Neuronal stem cell (in vitro differentiated cells): ENCODE results near the gene PEX14.

ENCODE experiments used
- DNase-seq: peaks from one replicate; pipeline ENCODE4 v3.0.0-alpha.2; 2013; ENCODE audit warnings: low spot score
- H2AFZ ChIP-seq: one replicate; pipeline ENCODE4 v1.6.1; 2013; ENCODE audit warnings: mild to moderate bottlenecking, low read length, inconsistent platforms
- H2AK5ac ChIP-seq: 2 replicates; pipeline ENCODE4 v1.6.1; 2013; ENCODE audit warnings: low read depth, mild to moderate bottlenecking, inconsistent platforms, low read length, moderate library complexity, mixed read lengths
- H2BK120ac ChIP-seq: 2 replicates; pipeline ENCODE4 v1.6.1; 2013; ENCODE audit warnings: low read depth, mild to moderate bottlenecking, inconsistent platforms, low read length, moderate library complexity, mixed read lengths
- H2BK12ac ChIP-seq: one replicate; pipeline ENCODE4 v1.6.1; 2013; ENCODE audit warnings: low read length, inconsistent platforms
- H2BK15ac ChIP-seq: 2 replicates; pipeline ENCODE4 v1.6.1; 2013; ENCODE audit warnings: mild to moderate bottlenecking, low read length, inconsistent platforms, mixed read lengths
- H2BK5ac ChIP-seq: one replicate; pipeline ENCODE4 v1.6.1; 2013; ENCODE audit warnings: inconsistent platforms, mild to moderate bottlenecking, low read length, moderate library complexity
- H3K14ac ChIP-seq: one replicate; pipeline ENCODE4 v1.6.1; 2013; ENCODE audit warnings: low read length, inconsistent platforms
- H3K18ac ChIP-seq: 2 replicates; pipeline ENCODE4 v1.6.1; 2013; ENCODE audit warnings: low read length, inconsistent platforms
- H3K23ac ChIP-seq: 2 replicates; pipeline ENCODE4 v1.6.1; 2013; ENCODE audit warnings: low read depth, mild to moderate bottlenecking, mixed read lengths, low read length, inconsistent platforms; ENCODE audit not compliant: poor library complexity
- H3K27ac ChIP-seq: replicated peaks from 3 replicates; pipeline ENCODE4 v1.5.1; 2013; ENCODE audit warnings: low read length, inconsistent platforms
- H3K27me3 ChIP-seq, 3 experiments: 2 replicates each; pipeline ENCODE4 v1.6.1; 2013; ENCODE audit warnings: low read length in 3 of 3, mild to moderate bottlenecking in 2 of 3, inconsistent platforms in 1 of 3, low read depth in 1 of 3, mixed read lengths in 1 of 3, moderate library complexity in 1 of 3; ENCODE audit not compliant: control insufficient read depth in 3 of 3, insufficient read depth in 3 of 3
- H3K36me3 ChIP-seq, 2 donors: replicated peaks in 1 of 2; 2 replicates each; pipeline ENCODE4 v1.6.1; 2013; ENCODE audit warnings: low read length in 2 of 2; ENCODE audit not compliant: control insufficient read depth in 2 of 2, insufficient read depth in 2 of 2
- H3K4ac ChIP-seq: 2 replicates; pipeline ENCODE4 v1.6.1; 2013; ENCODE audit warnings: inconsistent platforms, mild to moderate bottlenecking, low read length, moderate library complexity
- H3K4me1 ChIP-seq, 2 donors: 1 replicate in 1 of 2; 2 replicates in 1 of 2; pipeline ENCODE4 v1.6.1; 2013; ENCODE audit warnings: low read length in 2 of 2, low read depth in 1 of 2; ENCODE audit not compliant: control insufficient read depth in 2 of 2, insufficient read depth in 1 of 2
- H3K4me2 ChIP-seq: one replicate; pipeline ENCODE4 v1.6.1; 2013; ENCODE audit warnings: mild to moderate bottlenecking, low read length, inconsistent platforms; ENCODE audit not compliant: insufficient read depth, poor library complexity, severe bottlenecking
- H3K4me3 ChIP-seq, 2 donors: 2 replicates each; pipeline ENCODE4 v1.5.1; 2013; ENCODE audit warnings: low read length in 2 of 2, mild to moderate bottlenecking in 2 of 2, inconsistent platforms in 1 of 2, moderate library complexity in 1 of 2
- H3K79me1 ChIP-seq: one replicate; pipeline ENCODE4 v1.6.1; 2013; ENCODE audit warnings: low read depth, mild to moderate bottlenecking, inconsistent platforms, low read length, moderate library complexity
- H3K9ac ChIP-seq: one replicate; pipeline ENCODE4 v1.6.1; 2013; ENCODE audit warnings: mild to moderate bottlenecking, low read depth, low read length, inconsistent platforms; ENCODE audit not compliant: poor library complexity
- H3K9me3 ChIP-seq, 2 donors: replicated peaks in 1 of 2; 2 replicates each; pipeline versions ENCODE3 to v1.6.1; 2013; ENCODE audit warnings: low read length in 2 of 2, mild to moderate bottlenecking in 2 of 2, inconsistent platforms in 1 of 2, low read depth in 1 of 2, mixed read lengths in 1 of 2, moderate library complexity in 1 of 2; ENCODE audit not compliant: control insufficient read depth in 2 of 2, insufficient read depth in 1 of 2
- H4K8ac ChIP-seq: one replicate; pipeline ENCODE4 v1.6.1; 2013; ENCODE audit warnings: low read depth, mild to moderate bottlenecking, inconsistent platforms, low read length, moderate library complexity
- H4K91ac ChIP-seq: one replicate; pipeline ENCODE4 v1.6.1; 2013; ENCODE audit warnings: low read length, low read depth, mild to moderate bottlenecking, inconsistent platforms; ENCODE audit not compliant: poor library complexity
- WGBS, 2 donors: extraction: QIAGEN DNeasy Blood & Tissue Kit; methylation state at CpG; one replicate each; pipeline ENCODE4 v1.1.7; 2013; ENCODE audit warnings: missing lambda C conversion rate in 2 of 2, mixed read lengths in 1 of 2; ENCODE audit not compliant: insufficient read length in 2 of 2, insufficient replicate concordance in 1 of 2; ENCODE audit errors: extremely low coverage in 2 of 2; 5-methylcytosine and 5-hydroxymethylcytosine counted together

PEX14 gene

GRCh38 chr1:10623686-10624145 is 149.0 kb downstream of the PEX14 start:
- Histone ChIP-seq H3K23ac (no peak overlapping the region), H2BK5ac (no peak overlapping the region), H3K4me2 (no peak overlapping the region), H3K4me3 (no peak overlapping the region), H3K14ac (no peak overlapping the region), H2BK12ac (no peak overlapping the region), H3K4ac (no peak overlapping the region), H3K27me3 (no peaks in the 10 kb centered on the region), H2AFZ (no peak overlapping the region), H3K27ac (no peak overlapping the region), H3K79me1 (peaks cover 4% of the 10 kb centered on the region), H3K4me1 (peaks cover 0 to 2% of the 10 kb centered on the region in 2 donors), H3K9me3 (no peaks in the 10 kb centered on the region), H2AK5ac (no peak overlapping the region), H3K36me3 (peaks cover 4 to 18% of the 10 kb centered on the region in 2 donors), H3K9ac (no peak overlapping the region), H4K8ac (no peak overlapping the region), H2BK120ac (no peak overlapping the region), H2BK15ac (no peak overlapping the region), H3K18ac (peak overlapping the region; percentile 22), H4K91ac (no peak overlapping the region)
- WGBS, 2 donors: no CpG with 5 or more reads among the region's 12 CpGs
- DNase-seq: no peak

DNA sequence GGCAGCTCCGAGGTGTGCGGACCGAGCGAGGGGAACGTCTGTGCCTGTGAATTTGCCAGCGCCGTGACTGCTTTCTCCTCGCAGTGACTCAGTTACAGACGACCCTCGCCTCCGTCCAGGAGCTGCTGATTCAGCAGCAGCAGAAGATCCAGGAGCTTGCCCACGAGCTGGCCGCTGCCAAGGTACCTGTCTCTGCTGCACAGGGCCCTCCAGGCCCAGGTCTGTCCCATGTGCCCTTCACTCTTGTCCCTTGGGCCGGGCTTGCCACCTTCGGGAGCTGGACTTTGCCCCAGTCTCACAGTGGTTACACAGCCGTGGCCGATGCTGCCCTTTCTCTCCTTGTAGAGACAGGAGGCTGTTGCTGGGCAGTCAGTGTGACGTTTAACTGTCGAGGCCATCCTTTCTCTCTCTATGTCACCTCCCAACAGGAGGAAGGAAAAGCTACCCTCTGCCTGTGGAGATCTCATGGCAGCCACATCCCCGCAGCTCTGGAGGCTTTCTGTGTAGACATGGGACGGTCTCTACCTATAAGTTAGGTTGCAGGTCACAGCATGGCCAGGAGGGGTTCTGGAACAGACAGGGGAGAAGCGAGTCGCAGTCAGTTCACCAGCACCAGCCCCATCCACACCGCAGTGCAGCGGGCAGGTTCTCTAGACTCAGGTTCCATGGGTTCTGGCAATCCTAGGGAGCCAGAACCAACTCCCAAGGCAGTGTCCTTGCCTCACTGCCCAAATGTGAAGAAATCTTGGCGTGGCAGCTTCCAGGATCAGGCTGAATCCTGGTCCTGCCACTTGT is 149.7 kb downstream of the PEX14 start:
- Histone ChIP-seq H3K27ac (no peak overlapping the region), H2BK5ac (peak overlapping the region; percentile 94), H3K4me3 (no peak overlapping the region), H2BK12ac (no peak overlapping the region), H3K9me3 (no peaks in the 10 kb centered on the region), H4K91ac (no peak overlapping the region), H4K8ac (no peak overlapping the region), H3K18ac (peak overlapping the region; percentile 28), H2AK5ac (no peak overlapping the region), H3K4me2 (no peak overlapping the region), H3K9ac (peak overlapping the region; percentile 16), H3K36me3 (peaks cover 4 to 18% of the 10 kb centered on the region in 2 donors), H3K4ac (no peak overlapping the region), H3K14ac (peak overlapping the region; percentile 66), H2BK120ac (no peak overlapping the region), H3K4me1 (no peaks in the 10 kb centered on the region), H3K79me1 (peaks cover 4% of the 10 kb centered on the region), H2AFZ (no peak overlapping the region), H3K27me3 (no peaks in the 10 kb centered on the region), H2BK15ac (no peak overlapping the region), H3K23ac (peak overlapping the region; percentile 75)
- WGBS, 2 donors: no CpG with 5 or more reads among the region's 26 CpGs
- DNase-seq: no peak

DNA sequence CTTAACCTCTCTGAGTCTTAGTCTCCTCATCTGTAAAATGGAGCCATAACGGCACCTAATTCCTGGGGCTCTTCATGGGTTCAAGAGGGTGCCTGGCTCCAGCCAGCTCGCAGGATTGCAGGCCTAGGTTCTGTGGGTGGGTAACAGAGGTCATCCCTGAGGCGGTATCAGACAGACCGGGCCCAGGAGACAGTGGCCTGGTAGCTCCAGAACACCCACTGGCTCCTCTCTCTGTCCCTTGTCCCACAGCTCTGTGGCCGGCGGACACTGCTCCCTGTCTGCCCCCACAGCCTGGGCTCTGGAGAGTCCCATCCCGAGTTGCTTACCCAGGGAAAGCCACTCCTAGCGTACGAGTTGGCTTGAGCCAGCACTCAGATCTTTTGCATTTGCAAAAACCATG is 150.3 kb downstream of the PEX14 start:
- no peaks in the 10 kb centered on the region for H3K27me3 ChIP-seq
- no peaks in the 10 kb centered on the region for H3K9me3 ChIP-seq
- H3K79me1 ChIP-seq: peaks cover 4% of the 10 kb centered on the region
- no peak overlapping the region for H3K18ac ChIP-seq
- H3K27ac ChIP-seq: no peak overlapping the region
- H4K91ac ChIP-seq: no peak overlapping the region
- H2BK12ac ChIP-seq: no peak overlapping the region
- H2BK5ac ChIP-seq: peak overlapping the region; percentile 94
- no peak overlapping the region for H2AFZ ChIP-seq
- no peak overlapping the region for H3K9ac ChIP-seq
- no peak overlapping the region for H3K4me3 ChIP-seq
- H3K36me3 ChIP-seq: peaks cover 7 to 18% of the 10 kb centered on the region in 2 donors
- H2BK120ac ChIP-seq: no peak overlapping the region
- H3K14ac ChIP-seq: no peak overlapping the region
- H3K4ac ChIP-seq: no peak overlapping the region
- no peak overlapping the region for H2BK15ac ChIP-seq
- no peak overlapping the region for H3K4me2 ChIP-seq
- H3K23ac ChIP-seq: no peak overlapping the region
- WGBS, 2 donors: no CpG with 5 or more reads among the region's 9 CpGs
- H4K8ac ChIP-seq: no peak overlapping the region
- H3K4me1 ChIP-seq: no peaks in the 10 kb centered on the region
- no peak overlapping the region for H2AK5ac ChIP-seq
- DNase-seq: no peak

GRCh38 chr1:10625554-10625953 is 150.8 kb downstream of the PEX14 start:
- Histone ChIP-seq H2BK12ac (no peak overlapping the region), H3K18ac (no peak overlapping the region), H3K4me2 (no peak overlapping the region), H2BK5ac (no peak overlapping the region), H4K91ac (no peak overlapping the region), H3K27me3 (no peaks in the 10 kb centered on the region), H3K9ac (no peak overlapping the region), H2BK120ac (no peak overlapping the region), H3K23ac (no peak overlapping the region), H3K27ac (no peak overlapping the region), H4K8ac (no peak overlapping the region), H3K9me3 (no peaks in the 10 kb centered on the region), H3K4me1 (no peaks in the 10 kb centered on the region), H2AFZ (no peak overlapping the region), H2BK15ac (no peak overlapping the region), H3K4ac (no peak overlapping the region), H3K36me3 (peaks cover 7 to 18% of the 10 kb centered on the region in 2 donors), H3K79me1 (peaks cover 4% of the 10 kb centered on the region), H3K14ac (no peak overlapping the region), H3K4me3 (no peak overlapping the region), H2AK5ac (no peak overlapping the region)
- no peak for DNase-seq
- no CpG with 5 or more reads among the region's 10 CpGs for WGBS, 2 donors
